SK-N-SH (cell line): ENCODE measurements around the gene GDA. TPM values are rescaled to one million over a fixed set of nuclear protein-coding genes. Genes with fewer than 3 reads are reported as not detected.

Source experiments
- CTCF ChIA-PET: fragments of 300-600, 350-600 bp; formaldehyde crosslinking; extraction: SDS; loops from one replicate; lab custom pipeline; 2021; lab: Yijun Ruan, JAX
- POLR2A ChIA-PET: fragments of 350-600 bp; sonication (Branson Sonifier 250); formaldehyde crosslinking; extraction: SDS; loops from one replicate; lab custom pipeline; 2020; ENCODE audit warnings: antibody characterized with exemption, inconsistent platforms; lab: Yijun Ruan, JAX
- DNase-seq: peaks from one replicate; pipeline ENCODE4 v3.0.0; 2012
- H2AFZ ChIP-seq: fragments of 200-600 bp; sonication (generic); 2 replicates; pipeline ENCODE4 v1.8.1; 2016; ENCODE audit warnings: antibody characterized with exemption, mild to moderate bottlenecking, low read depth
- H3F3A ChIP-seq: fragments of 200-600 bp; sonication (generic); replicated peaks from 2 replicates; pipeline ENCODE3; 2016; ENCODE audit warnings: antibody characterized with exemption, mild to moderate bottlenecking; ENCODE audit not compliant: insufficient read depth
- H3K27ac ChIP-seq, 2 experiments: fragments of 200-500 bp in 1 of 2; fragments of 200-600 bp in 1 of 2; sonication (Bioruptor generic) in 1 of 2; sonication (generic), shearing (Covaris generic) in 1 of 2; 2 replicates each; pipeline versions ENCODE4 v1.5.1 to v1.6.1; 2014 to 2016; ENCODE audit warnings: low read depth in 2 of 2, inconsistent platforms in 1 of 2, low read length in 1 of 2, mild to moderate bottlenecking in 1 of 2, mixed read lengths in 1 of 2
- H3K27me3 ChIP-seq: fragments of 200-600 bp; sonication (generic), shearing (Covaris generic); 2 replicates; pipeline ENCODE4 v1.6.1; 2016; ENCODE audit warnings: mixed run types; ENCODE audit not compliant: insufficient read depth
- H3K36me3 ChIP-seq, 2 experiments: fragments of 200-500 bp in 1 of 2; fragments of 200-600 bp in 1 of 2; sonication (Bioruptor generic) in 1 of 2; sonication (generic) in 1 of 2; replicated peaks in 1 of 2; 2 replicates each; pipeline versions ENCODE3 to v1.5.1; 2014 to 2016; ENCODE audit warnings: low read length in 1 of 2, mild to moderate bottlenecking in 1 of 2; ENCODE audit not compliant: insufficient read depth in 2 of 2, control insufficient read depth in 1 of 2
- H3K4me1 ChIP-seq, 2 experiments: fragments of 200-500 bp in 1 of 2; fragments of 200-600 bp in 1 of 2; sonication (Bioruptor generic) in 1 of 2; sonication (generic), shearing (Covaris generic) in 1 of 2; 2 replicates each; pipeline versions ENCODE4 v1.5.1 to v1.6.1; 2014 to 2016; ENCODE audit warnings: low read depth in 1 of 2, low read length in 1 of 2, mixed run types in 1 of 2; ENCODE audit not compliant: insufficient read depth in 2 of 2, control insufficient read depth in 1 of 2
- H3K4me2 ChIP-seq: fragments of 200-600 bp; sonication (generic), shearing (Covaris generic); 2 replicates; pipeline ENCODE4 v1.6.1; 2017; ENCODE audit warnings: mixed run types
- H3K4me3 ChIP-seq, 2 experiments: fragments of 200-500 bp in 1 of 2; fragments of 200-600 bp in 1 of 2; sonication (Bioruptor generic) in 1 of 2; sonication (generic), shearing (Covaris generic) in 1 of 2; 2 replicates each; pipeline versions ENCODE4 v1.5.1 to v1.8.1; 2014 to 2016; ENCODE audit warnings: low read depth in 2 of 2, inconsistent platforms in 1 of 2, low read length in 1 of 2, mild to moderate bottlenecking in 1 of 2, mixed read lengths in 1 of 2, moderate library complexity in 1 of 2
- H3K79me2 ChIP-seq: fragments of 200-600 bp; sonication (generic); 2 replicates; pipeline ENCODE4 v1.8.1; 2017; ENCODE audit warnings: mild to moderate bottlenecking; ENCODE audit not compliant: insufficient read depth
- H3K9ac ChIP-seq: fragments of 200-600 bp; sonication (generic); 2 replicates; pipeline ENCODE4 v1.6.1; 2017; ENCODE audit warnings: mixed run types
- H3K9me2 ChIP-seq: fragments of 200-600 bp; sonication (generic); 2 replicates; pipeline ENCODE4 v1.6.1; 2017; ENCODE audit warnings: mixed run types
- H3K9me3 ChIP-seq: fragments of 200-600 bp; sonication (generic); 2 replicates; pipeline ENCODE4 v1.6.1; 2017; ENCODE audit warnings: mixed run types, mild to moderate bottlenecking, moderate library complexity
- H4K20me1 ChIP-seq: fragments of 200-600 bp; sonication (generic); 2 replicates; pipeline ENCODE4 v1.6.1; 2017; ENCODE audit warnings: mild to moderate bottlenecking, mixed run types; ENCODE audit not compliant: insufficient read depth
- MEF2A ChIP-seq: IDR thresholded peaks from 2 replicates; pipeline ENCODE4 v1.4.0; 2012; ENCODE audit warnings: low read depth, borderline replicate concordance
- NFIC ChIP-seq: IDR thresholded peaks from 2 replicates; pipeline ENCODE4 v1.4.0; 2012; ENCODE audit warnings: borderline replicate concordance
- NRF1 ChIP-seq: IDR thresholded peaks from 2 replicates; pipeline ENCODE4 v1.6.1; 2012; ENCODE audit warnings: low read depth, mild to moderate bottlenecking, low read length
- RCOR1 ChIP-seq: fragments of 150-350 bp; IDR thresholded peaks from 2 replicates; pipeline ENCODE4 v1.6.1; 2017; ENCODE audit warnings: antibody characterized with exemption, low read length
- WGBS: methylation state at CpG from one replicate; pipeline ENCODE4 v1.1.6; 2017; ENCODE audit warnings: low lambda C conversion rate; 5-methylcytosine and 5-hydroxymethylcytosine counted together
- polyA plus RNA-seq, 3 experiments: library from polyadenylated mRNA; depleted of rRNA; stranded (reverse); fragments of >200 nt; gene quantifications; 2 replicates each; pipeline ENCODE4 v1.2.3, GENCODE V29; 2012

Gene GDA
- polyA plus RNA-seq, 1 of the 3 experiments (the other 2 are of a cell fraction): not detected

DNA sequence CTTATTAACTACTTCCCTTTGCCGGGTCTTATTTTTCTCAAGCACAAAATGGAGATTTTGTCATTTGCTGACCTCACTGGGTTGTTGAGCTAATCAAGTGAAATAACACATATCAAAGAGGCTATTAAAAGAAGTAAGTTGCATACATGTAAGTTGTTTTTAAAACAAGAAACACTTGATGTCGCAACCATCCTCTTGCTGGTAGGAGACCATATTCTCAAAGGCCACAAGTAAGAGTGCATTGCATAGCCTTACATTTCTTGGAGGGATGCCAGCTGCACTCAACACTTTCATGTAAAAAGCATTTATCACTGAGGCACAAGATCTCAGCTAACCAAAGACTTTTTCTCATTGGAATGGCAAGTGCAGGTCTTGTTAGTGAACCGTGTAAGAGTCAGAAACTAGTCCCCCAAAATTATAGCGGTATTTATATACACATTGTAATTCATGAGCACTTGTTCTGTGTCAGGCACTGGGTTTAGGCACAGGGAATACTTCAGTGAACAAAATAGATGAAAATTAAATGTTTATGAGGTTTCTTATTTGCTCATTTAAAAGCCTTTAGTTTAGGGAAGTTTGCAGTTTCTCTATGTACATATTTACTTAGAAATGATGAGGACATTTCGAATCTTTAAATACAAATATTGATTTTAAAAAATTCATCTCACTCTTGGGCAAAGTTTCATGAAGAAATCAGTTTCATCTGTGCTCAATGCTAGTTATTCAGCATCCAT lies 143.8 kb downstream of the GDA start:
- H3K4me2 ChIP-seq: no peak overlapping the region
- H2AFZ ChIP-seq: no peak overlapping the region
- 15% methylated on average over 5 of the region's 5 CpGs for WGBS
- H3K79me2 ChIP-seq: no peaks in the 10 kb centered on the region
- TF ChIP-seq RCOR1: no peak
- 0 out of 2 replicates have a peak, but pooled peaks have one; percentile 28 for TF ChIP-seq NFIC
- no peaks in the 10 kb centered on the region for H4K20me1 ChIP-seq
- H3K9me3 ChIP-seq: no peaks in the 10 kb centered on the region
- H3K9ac ChIP-seq: no peak overlapping the region
- CTCF ChIA-PET: interaction anchor here (0.5 to 3.2 kb wide), 21 partner anchors 12 to 855 kb away, joined by 3 to 14 read pairs (median 4); no protein-coding TSS in a partner anchor
- no peaks in the 10 kb centered on the region; a peak in 1 of 4 replicates for H3K4me1 ChIP-seq
- H3K36me3 ChIP-seq: no peaks in the 10 kb centered on the region
- POLR2A ChIA-PET: no interaction called here
- H3K9me2 ChIP-seq: no peaks in the 10 kb centered on the region
- H3K27ac ChIP-seq: no peak overlapping the region
- DNase-seq: no peak
- no peak overlapping the region for H3K4me3 ChIP-seq
- peaks cover 8% of the 10 kb centered on the region; the same call in 1 of the 2 replicates for H3K27me3 ChIP-seq
- peaks cover 4% of the 10 kb centered on the region for H3F3A ChIP-seq

DNA sequence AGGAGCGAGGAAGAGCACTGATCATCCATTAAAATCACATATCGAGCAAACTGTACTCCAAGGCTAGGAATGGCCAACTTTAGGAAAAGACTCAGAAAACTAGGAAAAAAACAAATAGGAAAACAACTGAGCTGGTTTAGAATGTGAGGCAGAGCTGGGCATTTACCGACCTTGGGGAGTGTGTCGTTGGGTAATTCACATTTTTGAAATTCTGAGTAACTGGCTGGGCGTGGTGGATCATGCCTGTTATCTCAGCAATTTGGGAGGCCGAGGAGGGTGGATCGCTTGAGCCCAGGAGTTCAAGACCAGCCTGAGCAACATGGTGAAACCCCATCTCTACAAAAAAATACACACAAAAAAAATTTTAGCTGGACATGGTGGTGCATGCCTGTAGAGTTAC lies 145.7 kb downstream of the GDA start:
- H3K4me1 ChIP-seq: no peaks in the 10 kb centered on the region; a peak in 1 of 4 replicates
- no peak overlapping the region for H3K4me3 ChIP-seq
- H3K36me3 ChIP-seq: no peaks in the 10 kb centered on the region
- ChIA-PET POLR2A (no interaction called here), CTCF (interaction anchor here (1.2 to 1.8 kb wide), 3 partner anchors 14 to 297 kb away, joined by 3 to 8 read pairs (median 5); no protein-coding TSS in a partner anchor)
- H3F3A ChIP-seq: peaks cover 4% of the 10 kb centered on the region
- no peaks in the 10 kb centered on the region for H3K79me2 ChIP-seq
- H2AFZ ChIP-seq: no peak overlapping the region
- H4K20me1 ChIP-seq: no peaks in the 10 kb centered on the region
- no peak overlapping the region for H3K27ac ChIP-seq
- H3K9me2 ChIP-seq: no peaks in the 10 kb centered on the region
- H3K27me3 ChIP-seq: peaks cover 8% of the 10 kb centered on the region; the same call in 1 of the 2 replicates
- no peaks in the 10 kb centered on the region for H3K9me3 ChIP-seq
- no peak overlapping the region for H3K9ac ChIP-seq
- WGBS: 8% methylated on average over 7 of the region's 7 CpGs
- no peak for DNase-seq
- H3K4me2 ChIP-seq: no peak overlapping the region
- no peak for TF ChIP-seq MEF2A
- TF ChIP-seq NRF1: no peak

DNA sequence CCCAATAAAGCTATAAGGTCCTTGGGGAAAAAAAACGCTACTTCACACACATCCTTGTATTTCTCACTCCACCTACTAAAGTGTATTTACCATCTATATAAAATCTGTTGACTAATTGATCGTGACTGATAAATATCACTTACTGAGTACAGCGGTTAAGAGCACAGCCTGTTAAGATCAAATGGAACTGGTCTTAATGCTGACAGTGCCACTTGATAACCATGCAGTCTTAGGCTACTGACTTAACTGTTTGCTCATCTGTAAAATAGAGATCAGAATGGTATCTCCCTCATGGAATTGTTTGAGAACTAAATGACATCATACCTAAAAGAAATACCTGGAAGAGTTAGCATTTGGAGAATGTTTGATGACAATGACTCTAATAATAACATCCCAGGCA lies 148.3 kb downstream of the GDA start:
- H3K36me3 ChIP-seq: no peaks in the 10 kb centered on the region
- 0 out of 2 replicates have a peak overlapping the region, but pooled peaks have one; percentile 11 for H2AFZ ChIP-seq
- no peak for DNase-seq
- H3K9me3 ChIP-seq: no peaks in the 10 kb centered on the region
- peaks cover 4% of the 10 kb centered on the region for H3F3A ChIP-seq
- H3K27me3 ChIP-seq: peaks cover 8% of the 10 kb centered on the region; the same call in 1 of the 2 replicates
- POLR2A ChIA-PET: no interaction called here
- WGBS: 7% methylated on average over 3 of the region's 3 CpGs
- no peak for TF ChIP-seq RCOR1
- TF ChIP-seq, all 33 proteins: peak for 0
- Histone ChIP-seq H3K4me2 (no peak overlapping the region), H3K4me3 (no peak overlapping the region), H3K9ac (no peak overlapping the region), H3K4me1 (no peaks in the 10 kb centered on the region; a peak in 1 of 4 replicates), H3K79me2 (no peaks in the 10 kb centered on the region), H3K27ac (no peak overlapping the region), H3K9me2 (no peaks in the 10 kb centered on the region), H4K20me1 (no peaks in the 10 kb centered on the region)
- CTCF ChIA-PET: interaction anchor here (1.4 kb wide), 1 partner anchor 16 kb away, joined by 3 read pairs; no protein-coding TSS in a partner anchor
